Measurements from ENCODE around the gene PPP2R1A.
"Not testable (repeated sequence)": the region's sequence is repeated elsewhere in the genome, so short reads cannot be mapped to it uniquely, and the experiment has no call there.

The PPP2R1A gene

GRCh38 chr19:52200755-52201391 lies 11.0 kb downstream of the PPP2R1A start:
- not testable (repeated sequence) for DNase-seq

- no peak for DNase-seq
These were observed 16.6 kb downstream of the PPP2R1A start for GRCh38 chr19:52206481-52206880.

GRCh38 chr19:52211203-52211602 lies 21.4 kb downstream of the PPP2R1A start:
- DNase-seq, result no peak

GRCh38 chr19:52211926-52212571 lies 22.2 kb downstream of the PPP2R1A start:
- no peak for DNase-seq

- no peak for DNase-seq
These were observed 22.9 kb downstream of the PPP2R1A start for GRCh38 chr19:52212572-52213255.

- DNase-seq, result no peak
These were observed 24.4 kb downstream of the PPP2R1A start for GRCh38 chr19:52214241-52214640.

GRCh38 chr19:52216401-52216800 lies 26.5 kb downstream of the PPP2R1A start:
- no peak for DNase-seq

- no peak for DNase-seq
These were observed 27.7 kb downstream of the PPP2R1A start for GRCh38 chr19:52217576-52217975.

GRCh38 chr19:52219611-52220010 lies 29.8 kb downstream of the PPP2R1A start:
- DNase-seq, result peak; percentile 63

GRCh38 chr19:52221031-52221430 lies 31.2 kb downstream of the PPP2R1A start:
- DNase-seq, result no peak

GRCh38 chr19:52221831-52222375 lies 32.1 kb downstream of the PPP2R1A start:
- no peak for DNase-seq

- no peak for DNase-seq
These were observed 34.4 kb downstream of the PPP2R1A start for GRCh38 chr19:52224211-52224610.

GRCh38 chr19:52226652-52227051 lies 36.8 kb downstream of the PPP2R1A start:
- DNase-seq, result no peak

GRCh38 chr19:52227196-52227940 lies 37.5 kb downstream of the PPP2R1A start:
- no peak for DNase-seq

GRCh38 chr19:52227980-52228379 lies 38.1 kb downstream of the PPP2R1A start:
- no peak for DNase-seq

GRCh38 chr19:52229524-52229923 lies 39.7 kb downstream of the PPP2R1A start:
- DNase-seq, result no peak

- no peak for DNase-seq
These were observed 40.8 kb downstream of the PPP2R1A start for GRCh38 chr19:52230685-52231084.

GRCh38 chr19:52231154-52231910 lies 41.5 kb downstream of the PPP2R1A start:
- no peak for DNase-seq

GRCh38 chr19:52234406-52234805 lies 44.6 kb downstream of the PPP2R1A start:
- no peak for DNase-seq

GRCh38 chr19:52237197-52237596 lies 47.3 kb downstream of the PPP2R1A start:
- DNase-seq, result no peak

GRCh38 chr19:52237771-52238400 lies 48.0 kb downstream of the PPP2R1A start:
- peak; percentile 66 for DNase-seq

- no peak for DNase-seq
These were observed 54.2 kb downstream of the PPP2R1A start for GRCh38 chr19:52244021-52244420.

Data from right hindlimb (tissue), 1 donor.